HepG2 (cell line): Measurements from ENCODE around the gene ZC3H7B. TPM values are rescaled to one million over a fixed set of nuclear protein-coding genes. Genes with fewer than 3 reads are reported as not detected.

Experiments
- CBX5 ChIP-seq: sonication (generic); formaldehyde crosslinking; IDR thresholded peaks from 2 replicates; pipeline ENCODE4 v1.4.0; 2020; ENCODE audit warnings: missing genetic modification reagents, borderline replicate concordance
- DBP ChIP-seq: sonication (generic); formaldehyde crosslinking; IDR thresholded peaks from 2 replicates; pipeline ENCODE4 v1.4.0; 2020; ENCODE audit warnings: missing genetic modification reagents; ENCODE audit errors: not compliant biosample characterization
- DMAP1 ChIP-seq: IDR thresholded peaks from 2 replicates; pipeline ENCODE4 v1.6.1; 2016
- ISX ChIP-seq: sonication (generic); formaldehyde crosslinking; conservative IDR thresholded peaks from 2 replicates; pipeline ENCODE4 v1.5.0; 2020; ENCODE audit warnings: missing genetic modification reagents
- JDP2 ChIP-seq: sonication (generic); formaldehyde crosslinking; IDR thresholded peaks from 2 replicates; pipeline ENCODE4 v1.8.1; 2022; ENCODE audit warnings: missing genetic modification reagents, borderline replicate concordance
- MLXIP ChIP-seq: sonication (generic); formaldehyde crosslinking; IDR thresholded peaks from 2 replicates; pipeline ENCODE4 v1.9.0; 2021; ENCODE audit warnings: missing genetic modification reagents, borderline replicate concordance
- NCOR1 ChIP-seq: fragments of 200-600 bp; sonication (generic); IDR thresholded peaks from 2 replicates; pipeline ENCODE4 v1.7.0; 2017; ENCODE audit warnings: antibody characterized with exemption, low read length, borderline replicate concordance
- NFE2 ChIP-seq: sonication (generic); formaldehyde crosslinking; IDR thresholded peaks from 2 replicates; pipeline ENCODE4 v1.4.0; 2020; ENCODE audit warnings: missing genetic modification reagents
- PHF21A ChIP-seq: sonication (generic); formaldehyde crosslinking; IDR thresholded peaks from 2 replicates; pipeline ENCODE4 v1.5.0; 2020; ENCODE audit warnings: mild to moderate bottlenecking, missing genetic modification reagents
- POGZ ChIP-seq: sonication (generic); formaldehyde crosslinking; IDR thresholded peaks from 2 replicates; pipeline ENCODE4 v1.4.0; 2020; ENCODE audit warnings: mild to moderate bottlenecking, missing genetic modification reagents
- PTBP1 ChIP-seq: fragments of 200-400 bp; formaldehyde crosslinking; IDR thresholded peaks from 2 replicates; pipeline ENCODE4 v1.6.1; 2018; ENCODE audit warnings: low read length, low read depth; ENCODE audit not compliant: poor library complexity, severe bottlenecking
- RBM22 ChIP-seq: fragments of 200-400 bp; formaldehyde crosslinking; optimal IDR thresholded peaks from 2 replicates; pipeline ENCODE3; 2017; ENCODE audit warnings: mild to moderate bottlenecking, low read length, moderate library complexity
- SNAPC4 ChIP-seq: sonication (generic); formaldehyde crosslinking; IDR thresholded peaks from 2 replicates; pipeline ENCODE4 v1.4.0; 2020; ENCODE audit warnings: mild to moderate bottlenecking, missing genetic modification reagents
- ZBTB25 ChIP-seq: IDR thresholded peaks from 2 replicates; pipeline ENCODE4 v1.6.1; 2018; ENCODE audit warnings: missing genetic modification reagents
- ZNF20 ChIP-seq: sonication (generic); formaldehyde crosslinking; IDR thresholded peaks from 2 replicates; pipeline ENCODE4 v1.4.0; 2020; ENCODE audit warnings: mild to moderate bottlenecking, moderate library complexity, missing genetic modification reagents
- ZNF24 ChIP-seq: fragments of 450-650 bp; IDR thresholded peaks from 2 replicates; pipeline ENCODE4 v1.6.1; 2017; ENCODE audit warnings: antibody characterized with exemption, mild to moderate bottlenecking
- ZNF33A ChIP-seq: sonication (generic); formaldehyde crosslinking; IDR thresholded peaks from 2 replicates; pipeline ENCODE4 v1.5.1; 2020; ENCODE audit warnings: missing genetic modification reagents, mild to moderate bottlenecking, moderate library complexity, borderline replicate concordance
- ZNF710 ChIP-seq: sonication (generic); formaldehyde crosslinking; IDR thresholded peaks from 2 replicates; pipeline ENCODE4 v1.5.0; 2020; ENCODE audit warnings: mild to moderate bottlenecking, missing genetic modification reagents, borderline replicate concordance
- polyA plus RNA-seq, 8 experiments: library from polyadenylated mRNA; depleted of rRNA in 3 of 8; stranded (reverse) in 7 of 8; unstranded in 1 of 8; fragments of >200 nt; fragmentation: Illumina TruSeq in 4 of 8; extraction: Trizol in 4 of 8; gene quantifications; 2 replicates each; pipeline versions ENCODE4 v1.2.1 to v1.2.3, GENCODE V29; 2011 to 2016; ENCODE audit warnings: low read depth in 4 of 8, missing spikeins in 1 of 8, mixed read lengths in 1 of 8; ENCODE audit not compliant: insufficient read depth in 1 of 8
- total RNA-seq, 5 experiments: library from RNA; depleted of rRNA; stranded (reverse); fragments of >200 nt; fragmentation: Illumina TruSeq; extraction: Trizol; gene quantifications; 2 replicates each; pipeline ENCODE4 v1.2.3, GENCODE V29; 2016; ENCODE audit warnings: low read depth in 1 of 5

ZC3H7B gene
- total and polyA plus RNA-seq, 2 of the 13 experiments (the other 11 are each of a cell fraction or from before 2014, with no cell fraction given) = 26.4 to 37.2 TPM

- no peak for TF ChIP-seq SNAPC4 (CRISPR knock-in tag)
- TF ChIP-seq ZNF710 (CRISPR knock-in tag) = no peak
- no peak for TF ChIP-seq RBM22
- TF ChIP-seq PTBP1 = no peak
- TF ChIP-seq DMAP1 = peak; percentile 48; the same call in 1 of the 2 replicates
- TF ChIP-seq CBX5 = no peak
- no peak for TF ChIP-seq POGZ (CRISPR knock-in tag)
- TF ChIP-seq ZNF33A (CRISPR knock-in tag) = no peak
- no peak for TF ChIP-seq JDP2 (CRISPR knock-in tag)
- TF ChIP-seq ISX (CRISPR knock-in tag) = no peak
- TF ChIP-seq NFE2 (CRISPR knock-in tag) = no peak
- TF ChIP-seq NCOR1 = no peak
- no peak for TF ChIP-seq ZBTB25 (CRISPR knock-in tag)
- no peak for TF ChIP-seq ZNF20 (CRISPR knock-in tag)
- TF ChIP-seq DBP (CRISPR knock-in tag) = no peak
- no peak for TF ChIP-seq ZNF24
- TF ChIP-seq MLXIP = no peak
- TF ChIP-seq PHF21A (CRISPR knock-in tag) = no peak; the same call in 1 of the 2 replicates
Measured at GRCh38 chr22:41288245-41288946, 12.9 kb upstream of the ZC3H7B start (continued).
